RKO (cell line): ENCODE results near the gene METTL26.

Source experiments
- DNase-seq: peaks from one replicate; pipeline ENCODE4 v3.0.0-alpha.2; 2016; ENCODE audit warnings: low spot score

The METTL26 gene

GRCh38 chr16:674968-675883 lies 39.1 kb upstream of the METTL26 start, which contains the start of gene RHBDL1:
TSS of gene RHBDL1 (plus strand) at chr16:675671. CDS start at chr16:675791, 120 bp downstream.
- DNase-seq, result no peak

GRCh38 chr16:674214-674881 lies 38.2 kb upstream of the METTL26 start:
- DNase-seq, result no peak

- DNase-seq, result no peak
Measured at GRCh38 chr16:673399-673991, 37.4 kb upstream of the METTL26 start.

- DNase-seq, result no peak
Measured at GRCh38 chr16:672851-673250, 36.7 kb upstream of the METTL26 start.

- no peak for DNase-seq
Measured at GRCh38 chr16:672371-672770, 36.3 kb upstream of the METTL26 start.

GRCh38 chr16:671353-672131 lies 35.4 kb upstream of the METTL26 start:
- no peak for DNase-seq

- no peak for DNase-seq
Measured at GRCh38 chr16:670485-671352, 34.6 kb upstream of the METTL26 start.

GRCh38 chr16:669666-670065 lies 33.6 kb upstream of the METTL26 start:
- DNase-seq, result no peak

GRCh38 chr16:668519-669171 lies 32.5 kb upstream of the METTL26 start:
- DNase-seq, result peak; percentile 7

- peak; percentile 91 for DNase-seq
Measured at GRCh38 chr16:667780-668518, 31.8 kb upstream of the METTL26 start, which contains the start of gene RHOT2. TSS of gene RHOT2 (plus strand) at chr16:668132. CDS start at chr16:668200, 68 bp downstream.

GRCh38 chr16:667113-667779 lies 31.1 kb upstream of the METTL26 start:
- no peak for DNase-seq

GRCh38 chr16:666572-666971 lies 30.5 kb upstream of the METTL26 start:
- no peak for DNase-seq

- DNase-seq, result no peak
Measured at GRCh38 chr16:662597-662996, 26.5 kb upstream of the METTL26 start.

GRCh38 chr16:662095-662494 lies 26.0 kb upstream of the METTL26 start:
- DNase-seq, result no peak

GRCh38 chr16:661184-661821 lies 25.2 kb upstream of the METTL26 start:
- DNase-seq, result no peak

- peak; percentile 90 for DNase-seq
Measured at GRCh38 chr16:660459-661183, 24.5 kb upstream of the METTL26 start.

- DNase-seq, result no peak
Measured at GRCh38 chr16:660132-660458, 24.0 kb upstream of the METTL26 start.

- DNase-seq, result no peak
Measured at GRCh38 chr16:659618-660017, 23.5 kb upstream of the METTL26 start.
